Panc1 (cell line): ENCODE results near the gene MALL. TPM values are rescaled to one million over a fixed set of nuclear protein-coding genes. Genes with fewer than 3 reads are reported as not detected.
A peak's percentile ranks its signal among the peaks of the same experiment; 100 is the strongest.
"Not testable (repeated sequence)": the region's sequence is repeated elsewhere in the genome, so short reads cannot be mapped to it uniquely, and the experiment has no call there.

Source experiments
- ATAC-seq: fragments of 200-7000 bp; cut with Tn5 transposase; 2 replicates; pipeline ENCODE4 v1.9.1; 2020; ENCODE audit warnings: mild to moderate bottlenecking, moderate library complexity
- BruUV-seq: library from RNA; stranded (reverse); fragments of 400-500 nt; replicated peaks from 2 replicates; lab custom pipeline; 2021; lab: Mats Ljungman, UMichigan
- CTCF ChIA-PET: fragments of 300-600 bp; sonication (Branson Sonifier 250); formaldehyde crosslinking; loops from one replicate; lab custom pipeline; 2022; ENCODE audit warnings: antibody characterized with exemption; lab: Charles Lee
- POLR2A ChIA-PET: fragments of 300-600 bp; sonication (Branson Sonifier 250); formaldehyde crosslinking; loops from one replicate; lab custom pipeline; 2022; ENCODE audit warnings: antibody characterized with exemption; lab: Charles Lee
- DNase-seq: peaks from one replicate; pipeline ENCODE4 v3.0.0-alpha.2; 2010; ENCODE audit warnings: low read depth, low spot score
- H3K27ac ChIP-seq: 2 replicates; pipeline ENCODE4 v1.5.1; 2011; ENCODE audit warnings: mild to moderate bottlenecking, low read length, inconsistent platforms
- H3K27me3 ChIP-seq: fragments of 200-500 bp; sonication (Bioruptor generic); 2 replicates; pipeline ENCODE4 v1.6.0; 2014; ENCODE audit warnings: low read length, inconsistent platforms; ENCODE audit not compliant: control insufficient read depth, insufficient read depth
- H3K36me3 ChIP-seq: fragments of 200-500 bp; sonication (Bioruptor generic); 2 replicates; pipeline ENCODE4 v1.5.1; 2014; ENCODE audit warnings: inconsistent platforms, mild to moderate bottlenecking, low read length, moderate library complexity; ENCODE audit not compliant: control insufficient read depth, insufficient read depth
- H3K4me1 ChIP-seq: 2 replicates; pipeline ENCODE4 v1.5.1; 2011; ENCODE audit warnings: inconsistent platforms, mild to moderate bottlenecking, low read length, moderate library complexity; ENCODE audit not compliant: control insufficient read depth, insufficient read depth
- H3K4me3 ChIP-seq, 2 experiments: 2 replicates each; pipeline ENCODE4 v1.5.1; 2011 to 2012; ENCODE audit warnings: low read depth in 2 of 2, low read length in 2 of 2, mild to moderate bottlenecking in 2 of 2, inconsistent platforms in 1 of 2, moderate library complexity in 1 of 2
- H3K9me3 ChIP-seq: fragments of 200-500 bp; sonication (Bioruptor generic); 2 replicates; pipeline ENCODE4 v1.5.1; 2014; ENCODE audit warnings: low read depth, mild to moderate bottlenecking, inconsistent platforms, low read length, moderate library complexity; ENCODE audit not compliant: control insufficient read depth, insufficient read depth
- in situ Hi-C: cut with HindIII; loops from 2 replicates; pipeline ENCODE4 v1.10.0; 2016; ENCODE audit warnings: low sequenced_read_pairs, low pct_unique_long_range_greater_than_20kb
- intact Hi-C: fragments of 100-400 bp; cut with micrococcal nuclease; formaldehyde crosslinking; loops from one replicate; pipeline ENCODE4 v1.10.0; 2022; ENCODE audit not compliant: unreplicated experiment
- total RNA-seq: library from RNA; stranded (reverse); gene quantifications from one replicate; pipeline ENCODE4 v1.2.1, GENCODE V29; 2021; ENCODE audit not compliant: unreplicated experiment

Gene MALL
- total RNA-seq, 1 experiment from 2014 or later = 159 TPM

GRCh38 chr2:110050222-110050621 is 65.4 kb downstream of the MALL start:
- DNase-seq, CTCF ChIA-PET, H3K27ac ChIP-seq, H3K9me3 ChIP-seq, H3K27me3 ChIP-seq, H3K4me3 ChIP-seq, H3K36me3 ChIP-seq, ATAC-seq, intact Hi-C loops, H3K4me1 ChIP-seq, POLR2A ChIA-PET, in situ Hi-C loops, BruUV-seq: not testable (repeated sequence)

- H3K4me3 ChIP-seq, DNase-seq, intact Hi-C loops, in situ Hi-C loops, BruUV-seq, H3K27ac ChIP-seq, H3K4me1 ChIP-seq, ATAC-seq, CTCF ChIA-PET, H3K36me3 ChIP-seq, H3K9me3 ChIP-seq, H3K27me3 ChIP-seq, POLR2A ChIA-PET: not testable (repeated sequence)
These were observed 65.9 kb downstream of the MALL start for GRCh38 chr2:110049769-110050168.

GRCh38 chr2:110048255-110049197 is 67.1 kb downstream of the MALL start:
- H3K9me3 ChIP-seq, H3K27me3 ChIP-seq, H3K36me3 ChIP-seq, BruUV-seq, H3K4me3 ChIP-seq, H3K4me1 ChIP-seq, intact Hi-C loops, H3K27ac ChIP-seq, CTCF ChIA-PET, POLR2A ChIA-PET, DNase-seq, in situ Hi-C loops: not testable (repeated sequence)
- peak; percentile 49 for ATAC-seq

GRCh38 chr2:110047225-110047624 is 68.4 kb downstream of the MALL start:
- CTCF ChIA-PET, H3K27ac ChIP-seq, H3K4me1 ChIP-seq, POLR2A ChIA-PET, H3K9me3 ChIP-seq, BruUV-seq, H3K36me3 ChIP-seq, in situ Hi-C loops, DNase-seq, intact Hi-C loops, H3K4me3 ChIP-seq, H3K27me3 ChIP-seq, ATAC-seq: not testable (repeated sequence)

- ATAC-seq, POLR2A ChIA-PET, H3K4me1 ChIP-seq, DNase-seq, intact Hi-C loops, H3K9me3 ChIP-seq, in situ Hi-C loops, H3K36me3 ChIP-seq, H3K4me3 ChIP-seq, CTCF ChIA-PET, H3K27me3 ChIP-seq, H3K27ac ChIP-seq, BruUV-seq: not testable (repeated sequence)
These were observed 73.5 kb downstream of the MALL start for GRCh38 chr2:110041941-110042660.

- DNase-seq, H3K36me3 ChIP-seq, in situ Hi-C loops, H3K27me3 ChIP-seq, H3K4me3 ChIP-seq, intact Hi-C loops, POLR2A ChIA-PET, H3K9me3 ChIP-seq, H3K27ac ChIP-seq, CTCF ChIA-PET, H3K4me1 ChIP-seq, ATAC-seq, BruUV-seq: not testable (repeated sequence)
These were observed 78.3 kb downstream of the MALL start for GRCh38 chr2:110037336-110037735.

GRCh38 chr2:110035384-110035783 is 80.2 kb downstream of the MALL start:
- DNase-seq, H3K4me1 ChIP-seq, ATAC-seq, CTCF ChIA-PET, BruUV-seq, H3K36me3 ChIP-seq, intact Hi-C loops, H3K9me3 ChIP-seq, H3K4me3 ChIP-seq, H3K27me3 ChIP-seq, POLR2A ChIA-PET, H3K27ac ChIP-seq, in situ Hi-C loops: not testable (repeated sequence)
